SKM-1 treated with dmso at 0.1 percent for 144 hours (cell line): Measurements from ENCODE around the gene OR2B2.
A peak's percentile ranks its signal among the peaks of the same experiment; 100 is the strongest.

Source experiments
- DNase-seq: peaks from one replicate; lab custom pipeline; 2025; ENCODE audit not compliant: unreplicated experiment; lab: John Stamatoyannopoulos, UW

The OR2B2 gene

DNA sequence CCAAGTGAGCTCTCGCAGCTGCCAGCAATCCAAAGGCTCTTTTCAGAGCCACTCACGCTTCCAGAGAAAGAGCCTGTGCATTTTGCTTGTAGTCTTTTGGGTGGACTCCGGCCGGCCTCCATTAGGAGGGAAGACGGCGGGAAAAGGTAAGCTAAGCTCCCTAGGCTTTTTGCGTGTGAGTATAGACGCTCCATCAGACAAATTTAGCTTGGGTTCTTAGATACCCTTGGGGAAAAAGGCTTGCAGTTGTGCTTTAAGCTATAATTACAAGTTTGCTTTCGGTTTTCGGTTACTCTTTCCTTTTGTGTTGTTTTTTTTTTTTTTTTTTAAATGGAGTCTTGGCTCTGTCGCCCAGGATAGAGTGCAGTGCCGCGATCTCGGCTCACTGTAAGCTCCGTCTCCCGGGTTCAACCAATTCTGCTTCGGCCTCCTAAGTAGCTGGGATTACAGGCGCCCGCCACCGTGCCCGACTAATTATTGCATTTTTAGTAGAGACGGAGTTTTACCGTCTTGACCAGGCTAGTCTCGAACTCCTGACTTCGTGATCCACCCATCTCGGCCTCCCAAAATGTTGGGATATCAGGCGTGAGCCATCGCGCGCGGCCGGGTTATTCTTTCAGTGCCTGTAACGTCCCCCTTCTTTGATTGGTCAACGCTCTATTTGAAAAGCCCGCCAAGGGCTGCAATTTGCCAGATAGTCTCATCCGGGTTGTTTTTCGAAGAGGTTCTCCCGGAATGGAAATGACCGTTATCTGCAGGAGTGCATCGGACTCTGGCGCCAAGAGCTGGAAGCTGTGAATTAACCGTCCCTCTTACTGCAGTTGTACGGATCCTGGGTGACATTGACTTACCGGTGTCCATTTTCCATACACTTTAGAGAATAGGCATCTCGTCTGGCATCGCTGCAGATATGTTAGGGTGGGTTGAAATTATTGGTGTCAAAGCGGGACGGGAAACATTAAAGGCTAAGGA lies 18.1 kb downstream of the OR2B2 start:
- peak; percentile 62 for DNase-seq

DNA sequence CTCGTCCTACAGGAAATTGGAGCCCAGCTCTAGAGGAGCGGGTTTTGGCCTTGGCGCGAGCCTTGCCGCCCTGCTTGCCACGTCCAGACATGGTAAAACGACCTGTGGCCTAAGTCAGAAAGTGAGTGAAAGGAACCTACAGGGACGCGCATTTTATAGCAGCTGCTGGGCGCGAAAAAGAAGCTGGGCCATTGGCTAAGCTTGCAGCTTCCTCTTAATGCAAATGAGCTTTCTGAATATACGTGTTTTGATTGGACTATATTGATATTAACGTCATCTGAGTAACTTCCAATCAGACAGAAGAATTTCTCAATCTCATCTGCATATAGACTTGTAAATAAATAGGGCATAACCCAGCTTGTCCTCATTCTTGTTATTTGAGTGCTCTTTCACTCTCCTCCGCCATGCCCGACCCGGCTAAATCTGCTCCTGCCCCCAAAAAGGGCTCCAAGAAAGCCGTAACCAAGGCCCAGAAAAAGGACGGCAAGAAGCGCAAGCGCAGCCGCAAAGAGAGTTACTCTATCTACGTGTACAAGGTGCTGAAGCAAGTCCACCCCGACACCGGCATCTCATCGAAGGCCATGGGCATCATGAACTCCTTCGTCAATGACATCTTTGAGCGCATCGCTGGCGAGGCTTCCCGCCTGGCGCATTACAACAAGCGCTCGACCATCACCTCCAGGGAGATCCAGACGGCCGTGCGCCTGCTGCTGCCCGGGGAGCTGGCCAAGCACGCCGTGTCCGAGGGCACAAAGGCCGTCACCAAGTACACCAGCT lies 18.9 kb downstream of the OR2B2 start:
- DNase-seq, result peak; percentile 99

DNA sequence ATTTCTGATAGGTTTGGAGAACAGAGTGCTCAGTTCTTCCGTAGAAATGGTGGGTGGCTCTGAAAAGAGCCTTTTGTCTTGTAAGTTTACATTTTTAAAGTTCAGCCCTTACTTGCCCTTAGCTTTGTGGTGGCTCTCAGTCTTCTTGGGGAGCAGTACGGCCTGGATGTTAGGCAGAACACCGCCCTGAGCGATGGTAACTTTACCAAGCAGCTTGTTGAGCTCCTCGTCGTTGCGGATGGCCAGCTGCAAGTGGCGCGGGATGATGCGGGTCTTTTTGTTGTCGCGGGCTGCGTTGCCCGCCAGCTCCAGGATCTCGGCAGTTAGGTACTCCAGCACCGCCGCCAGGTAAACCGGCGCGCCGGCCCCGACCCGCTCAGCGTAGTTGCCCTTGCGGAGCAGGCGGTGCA lies 19.5 kb downstream of the OR2B2 start:
- DNase-seq, result no peak

DNA sequence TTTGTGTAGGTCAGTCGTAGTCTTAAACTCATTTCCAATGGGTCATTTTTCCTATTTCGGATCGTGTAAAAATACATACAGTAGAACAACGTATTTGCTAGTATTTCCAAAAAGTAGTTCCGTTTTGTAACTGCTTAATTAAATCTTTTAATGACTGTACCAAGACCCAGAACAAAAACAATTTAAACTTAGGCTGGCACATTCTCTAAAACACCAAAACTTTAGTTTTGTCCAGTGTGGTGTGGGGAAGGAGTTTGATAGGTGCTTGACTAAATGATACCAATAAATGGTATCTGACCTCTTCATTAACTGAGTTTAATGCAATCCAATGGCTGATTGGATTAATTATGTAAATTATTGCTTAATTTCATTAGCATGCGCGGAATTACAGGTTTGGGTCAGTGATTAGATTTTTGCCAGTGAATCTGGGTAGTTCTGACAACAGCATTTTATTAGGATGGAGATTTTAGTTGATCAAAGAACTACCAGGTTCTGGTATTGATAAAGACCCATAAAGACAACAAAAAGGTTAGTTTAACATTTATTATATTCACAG lies 20.8 kb downstream of the OR2B2 start:
- no peak for DNase-seq

DNA sequence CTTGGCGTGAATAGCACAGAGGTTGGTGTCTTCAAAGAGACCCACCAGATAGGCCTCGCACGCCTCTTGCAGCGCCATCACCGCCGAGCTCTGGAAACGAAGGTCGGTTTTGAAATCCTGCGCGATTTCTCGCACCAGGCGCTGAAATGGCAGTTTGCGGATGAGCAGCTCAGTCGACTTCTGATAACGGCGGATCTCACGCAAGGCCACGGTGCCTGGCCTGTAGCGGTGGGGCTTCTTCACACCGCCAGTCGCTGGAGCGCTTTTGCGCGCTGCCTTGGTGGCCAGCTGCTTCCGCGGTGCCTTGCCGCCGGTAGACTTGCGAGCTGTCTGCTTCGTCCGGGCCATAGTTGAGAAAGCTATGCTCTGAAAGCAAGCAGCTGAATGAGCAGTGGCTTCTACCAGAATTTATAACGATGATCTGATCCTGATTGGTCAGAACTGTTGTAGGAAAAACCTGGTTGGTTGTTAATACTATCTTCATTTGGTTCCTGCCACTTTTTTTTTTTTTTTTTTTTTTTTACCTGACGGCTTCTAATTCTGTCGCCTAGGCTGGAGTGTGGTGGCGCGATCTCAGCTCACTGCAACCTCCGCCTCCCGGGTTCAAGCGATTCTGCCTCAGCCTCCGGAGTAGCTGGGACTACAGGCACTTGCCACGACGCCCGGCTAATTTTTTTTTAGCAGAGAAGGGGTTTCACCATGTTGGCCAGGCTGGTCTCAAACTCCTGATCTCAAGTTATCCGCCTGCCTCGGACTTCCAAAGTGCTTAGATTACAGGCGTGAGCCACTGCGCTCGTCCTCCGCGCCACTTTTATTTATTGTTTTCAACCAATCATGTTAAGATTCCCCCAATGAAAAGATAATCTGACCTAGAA lies 21.5 kb downstream of the OR2B2 start:
- DNase-seq, result peak; percentile 92

DNA sequence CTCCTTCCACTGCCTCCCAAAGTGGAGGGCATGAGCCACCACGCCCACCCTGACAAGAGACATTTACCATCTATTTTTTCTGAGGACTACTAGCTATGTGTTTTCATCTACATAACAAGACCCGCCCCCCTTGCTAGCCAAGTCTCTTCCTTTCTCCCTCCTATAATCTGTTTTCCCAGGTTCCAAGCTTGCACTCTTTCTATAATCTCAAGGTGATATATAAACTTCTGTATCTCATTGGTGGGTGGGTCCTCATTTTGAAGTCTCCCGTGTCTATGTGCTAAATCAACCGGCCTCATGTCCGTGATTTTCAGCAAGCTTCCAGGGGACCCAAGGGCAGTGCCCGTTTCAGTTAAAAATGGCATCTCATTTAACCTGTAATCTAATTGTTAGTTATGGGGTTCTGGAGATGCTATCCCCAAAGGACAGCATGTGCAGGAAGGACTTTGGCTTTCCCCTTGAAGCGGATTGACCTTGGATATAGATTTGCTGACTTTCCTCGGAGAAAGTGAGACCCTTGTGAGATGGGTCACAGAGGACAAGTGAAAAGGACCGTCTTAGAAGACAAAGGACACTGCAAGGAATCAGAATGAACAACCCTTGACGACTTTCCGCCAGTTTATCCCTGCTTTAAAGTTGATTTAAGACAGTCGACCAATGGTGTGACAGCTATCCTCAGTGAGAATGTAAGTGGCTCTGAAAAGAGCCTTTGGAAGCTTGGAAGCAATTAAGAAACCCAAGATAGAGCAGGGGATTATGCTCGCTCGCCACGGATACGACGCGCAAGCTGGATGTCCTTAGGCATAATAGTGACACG lies 22.4 kb downstream of the OR2B2 start:
- DNase-seq, result no peak

GRCh38 chr6:27889275-27889627 lies 22.9 kb downstream of the OR2B2 start:
- DNase-seq, result peak; percentile 51

- no peak for DNase-seq
These were observed 23.6 kb downstream of the OR2B2 start for GRCh38 chr6:27888566-27888965.

DNA sequence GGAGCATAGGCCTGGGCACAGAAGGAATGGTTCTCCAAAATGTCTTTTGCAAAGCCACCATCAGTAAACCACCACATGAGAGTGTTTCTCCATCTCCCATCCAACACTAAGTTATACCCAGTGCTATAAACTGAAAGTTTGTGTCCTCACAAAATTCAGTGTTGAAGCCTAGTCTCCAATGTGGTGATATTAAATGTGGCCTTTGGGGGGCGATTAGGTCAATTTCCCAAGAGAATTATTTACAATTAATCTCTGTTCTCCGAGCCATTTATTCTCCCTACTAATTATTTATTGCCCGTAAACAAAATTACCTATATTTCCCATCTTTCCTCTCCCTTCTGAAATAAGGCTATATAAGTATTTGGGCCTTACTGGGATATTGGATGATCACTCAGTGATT lies 26.1 kb downstream of the OR2B2 start:
- no peak for DNase-seq

DNA sequence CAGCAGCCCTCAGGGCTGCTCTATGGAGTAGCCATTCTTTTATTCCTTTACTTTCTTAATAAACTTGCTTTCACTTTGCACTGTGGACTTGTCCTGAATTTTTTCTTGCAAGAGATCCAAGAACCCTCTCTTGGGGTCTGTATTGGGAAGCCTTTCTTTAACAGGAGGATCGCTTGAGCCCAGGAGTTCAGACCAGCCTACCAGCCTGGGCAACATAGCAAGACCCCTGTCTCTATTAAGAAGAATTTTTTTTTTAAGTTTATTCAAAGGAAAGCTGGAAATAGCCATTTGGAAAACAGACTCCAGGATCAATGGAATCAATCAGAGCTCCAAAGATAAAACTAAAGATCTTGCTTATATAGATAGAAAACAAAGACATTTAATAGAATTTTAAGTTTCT lies 29.1 kb downstream of the OR2B2 start:
- no peak for DNase-seq

GRCh38 chr6:27882624-27883023 lies 29.6 kb downstream of the OR2B2 start:
- DNase-seq, result no peak

GRCh38 chr6:27879837-27880236 lies 32.4 kb downstream of the OR2B2 start:
- DNase-seq, result no peak

DNA sequence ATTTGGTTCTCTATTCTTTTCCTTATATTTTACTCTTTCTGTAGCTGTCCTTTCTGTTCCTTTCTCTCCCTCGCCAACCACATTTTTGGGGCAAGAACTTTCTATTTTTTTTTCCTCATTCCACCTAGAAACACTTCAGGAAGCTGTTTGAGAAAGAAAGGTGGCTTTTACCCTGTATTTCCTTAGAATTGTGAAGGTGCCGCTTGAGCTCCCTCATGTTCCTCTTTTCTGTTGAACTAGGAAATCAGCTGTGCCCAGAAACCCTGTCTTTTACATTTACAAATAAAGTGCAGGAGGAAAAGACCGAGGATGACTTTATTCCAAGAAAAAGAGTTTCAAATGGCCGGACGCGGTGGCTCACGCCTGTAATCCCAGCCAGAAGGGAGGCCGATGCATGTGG lies 38.2 kb downstream of the OR2B2 start:
- peak; percentile 56 for DNase-seq

DNA sequence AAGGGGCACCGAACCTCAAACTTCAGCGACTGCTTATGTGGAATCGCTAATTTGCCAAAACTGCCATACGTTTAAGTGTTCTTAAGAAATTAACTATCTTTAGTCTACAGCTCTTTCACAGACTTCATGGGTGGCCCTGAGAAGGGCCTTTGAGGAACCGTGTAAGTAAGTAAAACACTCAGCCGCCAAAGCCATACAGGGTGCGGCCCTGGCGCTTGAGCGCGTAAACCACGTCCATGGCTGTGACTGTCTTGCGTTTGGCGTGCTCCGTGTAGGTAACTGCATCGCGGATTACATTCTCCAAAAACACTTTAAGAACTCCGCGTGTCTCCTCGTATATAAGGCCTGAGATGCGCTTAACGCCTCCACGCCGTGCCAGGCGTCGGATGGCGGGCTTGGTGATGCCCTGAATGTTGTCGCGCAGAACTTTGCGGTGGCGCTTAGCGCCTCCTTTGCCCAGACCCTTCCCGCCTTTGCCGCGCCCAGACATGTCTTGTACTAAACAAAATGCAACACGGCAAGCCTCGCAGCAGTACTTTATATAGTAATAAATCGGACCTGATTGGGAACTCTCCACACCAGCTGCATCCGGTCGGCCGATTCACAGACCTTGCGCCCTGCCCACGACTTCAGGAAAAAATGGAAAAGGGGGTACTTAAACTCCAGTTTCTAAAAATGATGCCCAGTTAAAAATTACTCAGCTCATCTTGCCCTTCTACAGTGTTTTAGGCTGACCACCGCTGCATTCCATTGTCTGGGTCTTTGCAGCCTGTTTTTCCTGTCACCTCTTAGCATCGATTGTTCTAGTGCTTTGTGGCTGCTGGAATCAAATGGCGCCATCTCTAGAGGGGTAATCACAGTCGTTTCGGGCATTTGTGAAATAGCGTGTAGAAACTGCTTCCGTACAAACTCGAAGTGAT lies 38.9 kb downstream of the OR2B2 start:
- peak; percentile 71 for DNase-seq

DNA sequence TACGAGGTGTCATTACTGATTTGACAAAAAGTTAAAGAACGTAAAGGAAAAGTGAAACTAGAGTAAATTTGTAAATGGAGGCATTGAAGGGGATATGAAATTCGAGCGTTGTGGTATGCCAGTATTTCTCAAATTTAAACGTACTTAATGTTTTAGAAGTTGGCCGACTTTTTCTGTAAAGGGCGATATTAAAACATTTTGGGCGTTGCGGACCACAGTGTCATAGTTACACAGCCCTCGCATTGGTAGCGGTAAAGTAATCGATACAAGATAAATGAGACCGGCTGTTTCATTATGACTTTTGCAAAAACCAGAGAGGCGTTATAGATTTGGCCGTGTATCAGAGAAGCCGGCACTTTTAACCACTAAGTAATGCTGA lies 39.6 kb downstream of the OR2B2 start:
- DNase-seq, result peak; percentile 49

DNA sequence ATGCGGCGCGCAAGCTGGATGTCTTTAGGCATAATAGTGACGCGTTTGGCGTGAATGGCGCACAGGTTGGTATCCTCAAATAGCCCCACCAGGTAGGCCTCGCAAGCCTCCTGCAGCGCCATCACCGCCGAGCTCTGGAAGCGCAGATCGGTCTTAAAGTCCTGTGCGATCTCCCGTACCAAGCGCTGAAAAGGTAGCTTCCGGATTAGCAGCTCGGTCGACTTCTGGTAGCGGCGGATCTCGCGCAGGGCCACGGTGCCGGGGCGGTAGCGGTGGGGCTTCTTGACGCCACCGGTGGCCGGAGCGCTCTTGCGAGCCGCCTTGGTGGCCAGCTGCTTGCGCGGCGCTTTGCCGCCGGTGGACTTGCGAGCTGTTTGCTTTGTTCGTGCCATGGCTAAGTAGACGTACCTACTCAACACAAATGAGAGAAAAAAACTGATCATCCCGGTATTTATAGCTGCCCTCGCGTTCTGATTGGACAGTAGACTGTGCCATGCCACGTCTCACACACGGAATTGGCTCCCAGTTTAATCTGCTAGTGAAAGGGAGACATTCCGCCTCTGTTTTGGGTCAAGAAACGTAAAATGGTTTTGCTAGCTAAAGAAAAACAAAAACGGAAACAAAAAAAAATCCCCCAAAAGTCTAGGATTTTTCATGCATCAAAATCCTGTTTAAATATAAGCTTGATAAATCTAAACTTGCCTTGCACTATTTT lies 40.1 kb downstream of the OR2B2 start:
- peak; percentile 80 for DNase-seq

DNA sequence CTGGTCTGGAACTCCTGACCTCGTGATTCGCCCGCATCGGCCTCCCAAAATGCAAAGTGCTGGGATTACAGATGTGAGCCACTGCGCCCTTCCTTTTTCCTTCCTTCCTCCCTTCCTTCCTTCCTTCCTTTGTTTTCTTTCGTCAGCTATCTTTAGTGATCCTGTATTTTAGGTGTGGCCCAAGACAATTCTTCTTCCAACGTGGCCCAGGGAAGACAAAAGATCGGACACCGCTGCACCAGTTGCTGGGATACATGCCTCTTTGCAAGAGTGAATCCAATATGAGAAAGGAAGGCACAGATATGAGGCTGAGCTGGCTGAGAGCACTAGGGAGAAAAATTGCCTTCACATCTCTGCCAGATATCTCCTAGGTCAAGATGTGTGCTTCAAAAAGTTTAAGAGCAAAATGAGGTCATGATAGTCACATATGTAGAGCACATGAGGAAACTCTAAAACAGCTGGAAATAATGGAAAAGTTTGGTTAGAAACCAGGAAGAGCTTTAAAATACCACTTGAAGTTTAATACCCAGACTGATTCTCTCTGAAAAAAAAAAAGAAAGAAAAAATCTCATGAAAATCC lies 41.8 kb downstream of the OR2B2 start:
- no peak for DNase-seq

DNA sequence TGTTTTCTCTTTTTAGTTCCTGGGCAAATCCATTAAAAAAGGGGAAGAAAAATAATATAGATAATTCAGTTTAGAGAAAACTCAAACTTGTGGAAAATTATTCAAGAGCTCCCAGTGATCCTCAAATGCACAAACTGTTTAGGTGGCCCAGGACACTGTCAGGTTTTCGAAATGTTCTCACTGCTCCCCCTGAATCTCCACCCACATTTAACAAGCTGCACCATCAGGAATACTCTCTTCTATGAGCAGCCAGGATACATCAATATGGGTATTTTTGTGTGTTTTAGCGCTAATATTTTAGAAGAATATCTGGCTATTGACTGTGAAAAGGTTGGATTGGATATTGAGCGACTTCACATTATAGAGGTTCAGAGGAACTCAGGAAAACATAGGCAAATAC lies 43.9 kb downstream of the OR2B2 start:
- DNase-seq, result no peak
